ENCODE results near the gene B9D2. TPM values are rescaled to one million over a fixed set of nuclear protein-coding genes. Genes with fewer than 3 reads are reported as not detected.

The B9D2 gene
- total and polyA plus RNA-seq, 2 of the 4 experiments (the other 2 are of a cell fraction) = 6.1 to 9.7 TPM

DNA sequence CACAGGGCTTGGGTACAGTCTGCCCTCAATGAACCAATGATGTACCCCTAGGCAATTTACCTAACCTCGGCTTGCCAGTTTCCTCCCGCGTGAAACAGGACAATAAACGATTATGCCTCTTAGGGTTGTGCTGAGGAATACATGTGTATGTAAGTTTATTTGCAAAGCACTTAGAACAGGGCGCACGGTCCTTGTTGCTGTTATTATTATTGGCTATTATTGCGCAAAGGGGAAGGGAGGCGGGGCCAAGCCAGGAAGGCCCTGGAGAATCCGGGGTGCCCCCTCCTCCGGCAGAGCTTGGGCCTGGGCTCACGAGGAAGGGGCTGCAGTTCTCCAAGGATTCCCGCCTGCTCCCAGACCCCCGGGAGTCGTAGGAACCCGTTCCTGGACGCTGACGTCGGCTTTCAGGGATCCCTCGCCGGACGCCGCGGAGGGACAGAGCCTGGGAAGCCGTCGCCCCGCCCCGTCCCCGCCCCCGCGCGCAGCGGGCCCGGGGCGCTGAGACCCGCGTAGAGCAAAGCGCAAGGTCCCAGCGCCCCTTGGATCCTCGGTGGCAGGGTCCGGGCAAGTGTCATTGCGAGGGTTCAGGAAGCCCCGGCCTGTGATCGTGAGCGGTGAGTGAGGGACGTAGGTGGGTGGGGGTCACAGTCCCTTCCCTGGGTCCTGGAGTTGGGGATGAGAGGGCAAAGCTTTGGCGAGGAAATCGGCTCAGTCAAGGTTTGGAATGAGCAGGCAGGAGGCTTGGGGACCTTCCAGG is 12.5 kb upstream of the B9D2 start, which contains the start of gene TMEM91:
TSS of gene TMEM91 (plus strand) at position 293 of the 757 bp plus-strand sequence. CDS start 1,777 bp downstream, outside the sequence.
- Histone ChIP-seq H3K79me1 (ENCODE audit: low read depth in 1 of 2, low read length in 2 of 2) (peaks cover 0 to 26% of the 10 kb centered on the region in 2 experiments; a peak in 3 of 4 replicates), H4K5ac (ENCODE audit: low read depth, low read length) (peak within 1 kb of the TSS; percentile 80), H2AFZ (replicated peaks; ENCODE audit: low read length, poor library complexity) (peak within 1 kb of the TSS; percentile 97), H3K4me3 (ENCODE audit: insufficient read depth, low read depth, low read length) (peak within 1 kb of the TSS; percentile 75), H3K56ac (ENCODE audit: extremely low read depth, insufficient read depth, low read length) (no peak within 1 kb of the TSS), H2BK120ac (ENCODE audit: low read depth, low read length) (peak within 1 kb of the TSS; percentile 71), H4K20me1 (ENCODE audit: insufficient read depth, low read length) (peaks cover 3% of the 10 kb centered on the region; the same call in 1 of the 2 replicates), H3K27me3 (ENCODE audit: control insufficient read depth, insufficient read depth, low read length) (no peaks in the 10 kb centered on the region), H3K18ac (ENCODE audit: low read depth, low read length) (peak within 1 kb of the TSS; percentile 54; the same call in 1 of the 2 replicates), H3K4me2 (ENCODE audit: low read depth, low read length) (peak within 1 kb of the TSS; percentile 92), H3K9me3 (ENCODE audit: control insufficient read depth, insufficient read depth, low read length) (no peaks in the 10 kb centered on the region), H3K4ac (ENCODE audit: low read depth, low read length) (peak within 1 kb of the TSS; percentile 80), H2BK5ac (ENCODE audit: low read depth, low read length, poor library complexity, severe bottlenecking) (no peak within 1 kb of the TSS), H2BK20ac (ENCODE audit: low read depth, low read length) (no peak within 1 kb of the TSS), H4K8ac (ENCODE audit: low read depth in 2 of 2, low read length in 2 of 2) (peak within 1 kb of the TSS in 1 of 2 experiments; percentile 54; a peak in 2 of 4 replicates), H4K91ac (ENCODE audit: insufficient read depth, low read depth, low read length) (peak within 1 kb of the TSS; percentile 62; the same call in 1 of the 2 replicates), H3K27ac (ENCODE audit: insufficient read depth, low read length) (no peak within 1 kb of the TSS; the same call in 1 of the 2 replicates), H3K9ac (ENCODE audit: low read depth, low read length) (peak within 1 kb of the TSS; percentile 67), H2BK15ac (ENCODE audit: low read depth, low read length) (no peak within 1 kb of the TSS; the same call in 2 of the 3 replicates), H3K36me3 (ENCODE audit: control insufficient read depth, insufficient read depth, low read length) (no peaks in the 10 kb centered on the region; the same call in 1 of the 2 replicates), H3K23ac (ENCODE audit: low read depth, low read length) (peak within 1 kb of the TSS; percentile 41), H2AK9ac (replicated peaks; ENCODE audit: low read depth, low read length, poor library complexity) (peak within 1 kb of the TSS; percentile 71), H3K9me1 (ENCODE audit: insufficient read depth, low read length) (peaks cover 10% of the 10 kb centered on the region), H3K4me1 (ENCODE audit: control insufficient read depth, insufficient read depth, low read length) (peaks cover 9% of the 10 kb centered on the region), H3K14ac (replicated peaks; ENCODE audit: low read depth, low read length) (peak within 1 kb of the TSS; percentile 90), H2AK5ac (ENCODE audit: low read depth, low read length) (peak within 1 kb of the TSS; percentile 36; the same call in 1 of the 2 replicates)
- ChIA-PET CTCF (no interaction called here), POLR2A (ENCODE audit: unreplicated experiment) (no interaction called here)
- intact Hi-C loops (cut with micrococcal nuclease) (no loop called here), dilution Hi-C loops (cut with HindIII; ENCODE audit: low sequenced_read_pairs, unreplicated experiment) (no loop called here), in situ Hi-C loops (cut with MboI; ENCODE audit: low sequenced_read_pairs) (no loop called here)
- WGBS, 2 experiments (ENCODE audit: extremely low coverage in 2 of 2, insufficient read length in 1 of 2) = 3% methylated on average over 26 of the region's 47 CpGs; no CpG with 5 or more reads in 1 of the 2 experiments
- no peak for DNase-seq
- peak; percentile 63 for ATAC-seq (ENCODE audit: low read depth)
- TF ChIP-seq CEBPB (IDR thresholded peaks at IDR 0.05; ENCODE audit: low read depth, low read length) (peak; percentile 93), RFX5 (IDR thresholded peaks at IDR 0.05; ENCODE audit: low read depth, low read length) (no peak), CTCF (conservative IDR thresholded peaks at IDR 0.05; ENCODE audit: low read depth, low read length) (no peak)
- no TSS peak for BruUV-seq (replicated peaks)

Data from IMR-90 (cell line).